Mesothelial cell of epicardium (in vitro differentiated cells): ENCODE results near the gene ADARB2. TPM values are rescaled to one million over a fixed set of nuclear protein-coding genes. Genes with fewer than 3 reads are reported as not detected.

Experiments used
- DNase-seq, 2 experiments: peaks; one replicate each; pipeline ENCODE4 v3.0.0; 2021; ENCODE audit warnings: low spot score in 2 of 2; ENCODE audit not compliant: unreplicated experiment in 2 of 2
- H3K27ac Mint-ChIP-seq: 2 replicates; pipeline ENCODE4 v1.8.0; 2021; ENCODE audit warnings: mixed read lengths
- H3K27me3 Mint-ChIP-seq: 2 replicates; pipeline ENCODE4 v1.8.0; 2021; ENCODE audit warnings: low read depth, mixed read lengths
- H3K36me3 Mint-ChIP-seq: 2 replicates; pipeline ENCODE4 v1.8.0; 2021; ENCODE audit warnings: mixed read lengths
- H3K4me1 Mint-ChIP-seq: 2 replicates; pipeline ENCODE4 v1.8.0; 2021; ENCODE audit warnings: mixed read lengths
- H3K4me3 Mint-ChIP-seq: 2 replicates; pipeline ENCODE4 v1.8.0; 2021; ENCODE audit warnings: mild to moderate bottlenecking, moderate library complexity, mixed read lengths
- H3K9me3 Mint-ChIP-seq: 2 replicates; pipeline ENCODE4 v1.8.0; 2021; ENCODE audit warnings: mixed read lengths
- CTCF ChIP-seq: fragments of 200-600 bp; sonication (generic); IDR thresholded peaks from one replicate; pipeline ENCODE4 v1.5.0; 2021; ENCODE audit warnings: antibody characterized with exemption; ENCODE audit not compliant: unreplicated experiment
- total RNA-seq: library from RNA; stranded (reverse); gene quantifications from 3 replicates; pipeline ENCODE4 v1.2.1, GENCODE V29; 2021

Gene ADARB2
- total RNA-seq, 1 donor from 2014 or later = 0.38 TPM

DNA sequence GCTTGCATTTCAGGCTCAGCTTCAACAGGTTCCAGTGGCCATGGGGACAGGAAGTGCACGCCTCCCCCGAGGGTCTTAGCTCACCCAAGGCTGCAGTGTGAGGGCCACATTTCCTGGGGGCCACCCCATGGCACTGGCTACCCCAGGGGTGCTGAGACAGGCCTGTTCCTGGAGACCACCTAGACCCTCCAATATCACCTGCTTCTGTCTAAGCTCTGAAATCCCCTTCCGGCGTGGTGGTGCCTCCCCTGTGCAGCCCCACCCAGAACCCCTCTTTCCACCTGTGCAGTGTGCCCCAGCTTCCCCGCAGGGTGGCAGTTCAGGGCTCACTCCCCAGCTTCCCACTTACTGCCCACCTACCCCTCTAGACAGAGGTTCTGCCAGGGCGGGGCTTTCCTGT is 83.1 kb downstream of the ADARB2 start:
- no peak overlapping the region for H3K27ac Mint-ChIP-seq

DNA sequence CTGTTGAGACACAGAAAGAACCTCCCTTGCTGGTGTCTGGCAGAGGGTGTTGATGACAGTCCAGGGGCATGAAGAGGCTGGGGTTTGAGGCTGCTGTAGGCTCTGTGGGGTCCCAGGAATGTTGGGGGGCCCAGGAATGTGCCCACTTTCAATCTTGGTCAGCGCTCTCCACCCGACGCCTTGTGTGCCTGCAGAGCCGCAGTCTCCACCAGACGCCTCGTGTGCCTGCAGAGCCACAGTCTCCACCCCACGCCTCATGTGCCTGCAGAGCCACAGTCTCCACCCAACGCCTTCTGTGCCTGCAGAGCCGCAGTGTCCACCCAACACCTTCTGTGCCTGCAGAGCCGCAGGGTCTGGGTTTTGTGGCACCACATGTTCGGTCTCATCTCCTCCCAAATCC is 84.0 kb downstream of the ADARB2 start:
- no peak for TF ChIP-seq CTCF
- peaks cover 3% of the 10 kb centered on the region for H3K4me1 Mint-ChIP-seq
- no peak overlapping the region for H3K4me3 Mint-ChIP-seq
- no peaks in the 10 kb centered on the region for H3K9me3 Mint-ChIP-seq
- H3K27ac Mint-ChIP-seq = no peak overlapping the region
- no peaks in the 10 kb centered on the region for H3K36me3 Mint-ChIP-seq
- no peak for DNase-seq
- peaks cover 19% of the 10 kb centered on the region for H3K27me3 Mint-ChIP-seq

More for the DNA sequence above, 83.1 kb downstream of the ADARB2 start:
- H3K27me3 Mint-ChIP-seq = peaks cover 24% of the 10 kb centered on the region
- H3K4me1 Mint-ChIP-seq = peaks cover 3% of the 10 kb centered on the region
- H3K36me3 Mint-ChIP-seq = no peaks in the 10 kb centered on the region
- TF ChIP-seq CTCF = no peak
- no peak overlapping the region for H3K4me3 Mint-ChIP-seq
- no peaks in the 10 kb centered on the region for H3K9me3 Mint-ChIP-seq
- no peak for DNase-seq

GRCh38 chr10:1652151-1652550 is 85.2 kb downstream of the ADARB2 start:
- no peak overlapping the region for H3K27ac Mint-ChIP-seq
- no peak for TF ChIP-seq CTCF
- no peak overlapping the region for H3K4me3 Mint-ChIP-seq
- peaks cover 3% of the 10 kb centered on the region for H3K4me1 Mint-ChIP-seq
- no peak for DNase-seq
- H3K36me3 Mint-ChIP-seq = no peaks in the 10 kb centered on the region
- H3K27me3 Mint-ChIP-seq = peaks cover 12% of the 10 kb centered on the region
- H3K9me3 Mint-ChIP-seq = no peaks in the 10 kb centered on the region

GRCh38 chr10:1651270-1651966 is 85.9 kb downstream of the ADARB2 start:
- no peak for TF ChIP-seq CTCF
- H3K27me3 Mint-ChIP-seq = peaks cover 9% of the 10 kb centered on the region
- H3K27ac Mint-ChIP-seq = no peak overlapping the region
- H3K4me3 Mint-ChIP-seq = no peak overlapping the region
- H3K9me3 Mint-ChIP-seq = no peaks in the 10 kb centered on the region
- no peak for DNase-seq
- no peaks in the 10 kb centered on the region for H3K4me1 Mint-ChIP-seq
- no peaks in the 10 kb centered on the region for H3K36me3 Mint-ChIP-seq

DNA sequence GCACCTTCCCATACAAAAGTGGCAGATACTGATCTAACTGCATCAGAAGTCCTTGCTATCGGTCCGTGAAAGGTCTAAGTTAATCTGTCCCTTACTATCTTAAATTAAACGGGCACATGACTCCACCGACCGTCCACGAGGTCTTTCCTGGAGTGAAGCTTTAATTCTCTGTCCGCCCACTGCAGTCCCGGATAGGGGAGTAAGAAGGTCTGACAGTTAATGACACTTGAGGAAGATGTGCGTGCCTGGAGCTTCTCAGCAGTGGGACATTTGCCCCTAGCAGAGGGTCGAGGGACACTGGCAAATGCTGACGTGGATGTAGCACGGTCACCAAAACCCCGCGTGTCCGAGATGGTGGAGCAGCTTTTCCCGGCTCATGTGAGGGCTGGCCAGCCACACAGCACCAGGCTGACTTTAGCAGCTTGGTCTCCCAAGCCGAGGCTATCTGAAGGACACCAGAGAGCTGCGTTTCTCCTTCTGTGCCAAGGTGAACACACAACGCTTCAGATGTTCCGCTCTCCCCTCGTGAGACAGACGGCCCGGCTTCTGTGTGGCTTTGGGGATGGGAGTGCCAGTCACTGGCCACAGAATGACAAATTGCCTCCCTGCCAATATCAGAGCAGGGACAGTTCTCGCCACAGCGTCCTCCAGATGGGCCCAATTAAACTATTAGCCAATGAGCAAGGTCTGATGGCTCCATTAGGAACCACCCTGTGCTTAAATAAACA is 86.6 kb downstream of the ADARB2 start:
- no peak for TF ChIP-seq CTCF
- no peaks in the 10 kb centered on the region for H3K36me3 Mint-ChIP-seq
- H3K4me3 Mint-ChIP-seq = no peak overlapping the region
- no peaks in the 10 kb centered on the region for H3K4me1 Mint-ChIP-seq
- H3K9me3 Mint-ChIP-seq = no peaks in the 10 kb centered on the region
- DNase-seq = no peak
- peaks cover 9% of the 10 kb centered on the region for H3K27me3 Mint-ChIP-seq
- no peak overlapping the region for H3K27ac Mint-ChIP-seq
